GM23338 (cell line): Measurements from ENCODE around the gene TEKTIP1. TPM values are rescaled to one million over a fixed set of nuclear protein-coding genes. Genes with fewer than 3 reads are reported as not detected.

ENCODE experiments used
- ATAC-seq: fragments of 200-7000 bp; cut with Tn5 transposase; 3 replicates; pipeline ENCODE4 v1.9.1; 2020
- DNase-seq: peaks from one replicate; pipeline ENCODE4 v3.0.0-alpha.2; 2015; ENCODE audit warnings: low spot score
- H2AFZ ChIP-seq: fragments of 200-600 bp; sonication (generic); 2 replicates; pipeline ENCODE4 v1.8.0; 2016; ENCODE audit warnings: antibody characterized with exemption, mild to moderate bottlenecking, moderate library complexity
- H3F3A ChIP-seq: fragments of 200-600 bp; sonication (generic); replicated peaks from 2 replicates; pipeline ENCODE4 v1.8.0; 2017; ENCODE audit warnings: antibody characterized with exemption, mixed run types, low read depth
- H3K27ac ChIP-seq: fragments of 200-600 bp; sonication (generic); 2 replicates; pipeline ENCODE4 v1.6.1; 2016; ENCODE audit warnings: low read depth
- H3K27me3 ChIP-seq: fragments of 200-600 bp; sonication (generic); 2 replicates; pipeline ENCODE4 v1.8.0; 2016; ENCODE audit warnings: mild to moderate bottlenecking, mixed run types, moderate library complexity; ENCODE audit not compliant: insufficient read depth
- H3K36me3 ChIP-seq: fragments of 200-600 bp; sonication (generic); 2 replicates; pipeline ENCODE4 v1.8.0; 2016; ENCODE audit warnings: mild to moderate bottlenecking; ENCODE audit not compliant: insufficient read depth
- H3K4me1 ChIP-seq: fragments of 200-600 bp; sonication (generic); 2 replicates; pipeline ENCODE4 v1.8.0; 2016; ENCODE audit warnings: mild to moderate bottlenecking, moderate library complexity; ENCODE audit not compliant: insufficient read depth
- H3K4me2 ChIP-seq: fragments of 200-600 bp; sonication (generic); 2 replicates; pipeline ENCODE4 v1.7.1; 2017; ENCODE audit warnings: mixed run types
- H3K4me3 ChIP-seq: fragments of 200-600 bp; sonication (generic); 2 replicates; pipeline ENCODE4 v1.6.1; 2016; ENCODE audit warnings: mixed run types
- H3K79me2 ChIP-seq: fragments of 200-600 bp; sonication (generic); replicated peaks from 2 replicates; pipeline ENCODE4 v1.8.0; 2017; ENCODE audit warnings: mild to moderate bottlenecking; ENCODE audit not compliant: insufficient read depth
- H3K9me2 ChIP-seq: fragments of 200-600 bp; sonication (generic); 2 replicates; pipeline ENCODE4 v1.8.0; 2017; ENCODE audit not compliant: insufficient read depth
- H4K20me1 ChIP-seq: fragments of 200-600 bp; sonication (generic); replicated peaks from 2 replicates; pipeline ENCODE4 v1.8.0; 2017; ENCODE audit warnings: mild to moderate bottlenecking; ENCODE audit not compliant: insufficient read depth
- H3K27ac Mint-ChIP-seq: 2 replicates; pipeline ENCODE4 v1.8.0; 2020; ENCODE audit warnings: inconsistent platforms, mild to moderate bottlenecking, moderate library complexity, mixed read lengths
- H3K27me3 Mint-ChIP-seq: 3 replicates; pipeline ENCODE4 v1.8.0; 2022; ENCODE audit warnings: low read depth, mild to moderate bottlenecking, moderate library complexity, mixed read lengths, inconsistent platforms; ENCODE audit not compliant: insufficient read depth, poor library complexity
- H3K36me3 Mint-ChIP-seq: 3 replicates; pipeline ENCODE4 v1.8.0; 2021; ENCODE audit warnings: low read depth, mild to moderate bottlenecking, inconsistent platforms, moderate library complexity, mixed read lengths
- H3K4me1 Mint-ChIP-seq: 3 replicates; pipeline ENCODE4 v1.8.0; 2020; ENCODE audit warnings: mild to moderate bottlenecking, inconsistent platforms, mixed read lengths
- H3K4me3 Mint-ChIP-seq: 3 replicates; pipeline ENCODE4 v1.8.0; 2021; ENCODE audit warnings: moderate library complexity, mild to moderate bottlenecking, inconsistent platforms, mixed read lengths
- H3K9me3 Mint-ChIP-seq: 3 replicates; pipeline ENCODE4 v1.8.0; 2020; ENCODE audit warnings: moderate library complexity, mild to moderate bottlenecking, inconsistent platforms, mixed read lengths
- CREB1 ChIP-seq: fragments of 250-450 bp; sonication (Bioruptor Pico); IDR thresholded peaks from 2 replicates; pipeline ENCODE4 v1.5.0; 2020; ENCODE audit warnings: low read depth, mild to moderate bottlenecking, moderate library complexity
- CTCF ChIP-seq, 2 experiments: fragments of 200-600 bp in 1 of 2; sonication (generic) in 1 of 2; conservative IDR thresholded peaks; 2 replicates each; pipeline versions ENCODE4 v1.5.1 to v1.6.1; 2016 to 2017; ENCODE audit warnings: antibody characterized with exemption in 2 of 2, low read depth in 2 of 2, mild to moderate bottlenecking in 2 of 2, moderate library complexity in 1 of 2
- ETS1 ChIP-seq: IDR thresholded peaks from 2 replicates; pipeline ENCODE4 v1.6.1; 2016; ENCODE audit warnings: antibody characterized with exemption
- EZH2 ChIP-seq: fragments of 200-600 bp; sonication (generic); IDR thresholded peaks from one replicate; pipeline ENCODE4 v1.8.0; 2017; ENCODE audit warnings: antibody characterized with exemption, mild to moderate bottlenecking, low read depth; ENCODE audit not compliant: unreplicated experiment
- EZH2phosphoT487 ChIP-seq: fragments of 200-600 bp; sonication (generic); IDR thresholded peaks from one replicate; pipeline ENCODE4 v1.8.1; 2018; ENCODE audit warnings: antibody characterized with exemption; ENCODE audit not compliant: unreplicated experiment
- JUNB ChIP-seq: IDR thresholded peaks from one replicate; pipeline ENCODE4 v1.6.1; 2016; ENCODE audit warnings: antibody characterized with exemption; ENCODE audit not compliant: unreplicated experiment
- POLR2AphosphoS5 ChIP-seq: IDR thresholded peaks from 2 replicates; pipeline ENCODE4 v1.6.1; 2016; ENCODE audit warnings: antibody characterized with exemption, low read depth
- REST ChIP-seq: IDR thresholded peaks from one replicate; pipeline ENCODE4 v1.6.1; 2018; ENCODE audit warnings: antibody characterized with exemption; ENCODE audit not compliant: unreplicated experiment
- STAT1 ChIP-seq: IDR thresholded peaks from one replicate; pipeline ENCODE4 v1.6.1; 2016; ENCODE audit warnings: antibody characterized with exemption; ENCODE audit not compliant: unreplicated experiment
- ZNF114 ChIP-seq: fragments of 250-450 bp; sonication (Bioruptor Pico); IDR thresholded peaks from 2 replicates; pipeline ENCODE4 v1.5.0; 2020; ENCODE audit warnings: mild to moderate bottlenecking, moderate library complexity
- ZNF331 ChIP-seq: fragments of 250-450 bp; sonication (Bioruptor Pico); IDR thresholded peaks from 2 replicates; pipeline ENCODE4 v1.5.0; 2020; ENCODE audit warnings: low read depth, mild to moderate bottlenecking, moderate library complexity
- polyA plus RNA-seq: library from polyadenylated mRNA; unstranded; fragments of >200 nt; fragmentation: Nextera tagmentation; extraction: Ambion mirVana; gene quantifications from 2 replicates; pipeline ENCODE4 v1.2.1, GENCODE V29; 2016
- total RNA-seq: library from RNA; depleted of rRNA; stranded (reverse); fragments of >200 nt; shearing (Covaris generic); gene quantifications from 2 replicates; pipeline ENCODE4 v1.2.3, GENCODE V29; 2014

The TEKTIP1 gene
- total and polyA plus RNA-seq, 2 experiments from 2014 or later = not detected

GRCh38 chr19:3492919-3493318, 46.1 kb upstream of the TEKTIP1 start:
- Mint-ChIP-seq H3K27ac (no peak overlapping the region), H3K4me3 (no peak overlapping the region; the same call in 2 of the 3 replicates), H3K4me1 (no peaks in the 10 kb centered on the region), H3K36me3 (peaks cover 45% of the 10 kb centered on the region), H3K9me3 (no peaks in the 10 kb centered on the region; the same call in 2 of the 3 replicates), H3K27me3 (peaks cover 8% of the 10 kb centered on the region)
- Histone ChIP-seq H3K4me2 (no peak overlapping the region), H3F3A (0 out of 2 replicates have a peak, but pooled peaks cover 4% of the 10 kb centered on the region), H3K4me1 (no peaks in the 10 kb centered on the region), H3K36me3 (peaks cover 5% of the 10 kb centered on the region; the same call in 1 of the 2 replicates), H3K4me3 (no peak overlapping the region), H3K27ac (no peak overlapping the region), H4K20me1 (no peaks in the 10 kb centered on the region), H3K27me3 (no peaks in the 10 kb centered on the region), H3K79me2 (peaks cover 4% of the 10 kb centered on the region), H3K9me2 (no peaks in the 10 kb centered on the region), H2AFZ (no peak overlapping the region)
- DNase-seq (no peak), ATAC-seq (no peak)
- TF ChIP-seq ZNF331 (CRISPR knock-in tag) (no peak), CTCF (conservative IDR thresholded peaks at IDR 0.05; ENCODE audit: low read depth in 2 of 2) (no peak), STAT1 (no peak)

- Histone ChIP-seq H3K36me3 (peaks cover 5% of the 10 kb centered on the region; the same call in 1 of the 2 replicates), H3K27me3 (no peaks in the 10 kb centered on the region), H3K4me3 (no peak overlapping the region), H3K27ac (no peak overlapping the region), H4K20me1 (no peaks in the 10 kb centered on the region), H3F3A (0 out of 2 replicates have a peak, but pooled peaks cover 4% of the 10 kb centered on the region), H2AFZ (no peak overlapping the region), H3K4me2 (no peak overlapping the region), H3K79me2 (peaks cover 11% of the 10 kb centered on the region), H3K9me2 (no peaks in the 10 kb centered on the region), H3K4me1 (no peaks in the 10 kb centered on the region)
- Mint-ChIP-seq H3K27me3 (peaks cover 8% of the 10 kb centered on the region), H3K36me3 (peaks cover 47% of the 10 kb centered on the region), H3K9me3 (no peaks in the 10 kb centered on the region; the same call in 2 of the 3 replicates), H3K27ac (no peak overlapping the region), H3K4me1 (no peaks in the 10 kb centered on the region), H3K4me3 (no peak overlapping the region)
- DNase-seq = no peak
- ATAC-seq = peak; percentile 9; the same call in 1 of the 3 replicates
- TF ChIP-seq EZH2phosphoT487 (no peak), EZH2 (no peak), ZNF331 (CRISPR knock-in tag) (no peak), REST (no peak), STAT1 (no peak), CREB1 (no peak), JUNB (no peak), POLR2AphosphoS5 (no peak), ZNF114 (no peak), ETS1 (no peak)
These were observed 45.3 kb upstream of the TEKTIP1 start for GRCh38 chr19:3493651-3494050.
